PC-3 (cell line): ENCODE measurements around the gene ARL9. TPM values are rescaled to one million over a fixed set of nuclear protein-coding genes. Genes with fewer than 3 reads are reported as not detected.

Experiments used
- ATAC-seq: fragments of 200-7000 bp; cut with Tn5 transposase; 2 replicates; pipeline ENCODE4 v1.9.1; 2020; ENCODE audit warnings: mild to moderate bottlenecking, moderate library complexity
- BruUV-seq: library from RNA; stranded (reverse); fragments of 400-500 nt; replicated peaks from 2 replicates; lab custom pipeline; 2021; lab: Mats Ljungman, UMichigan
- CTCF ChIA-PET: fragments of 300-600 bp; sonication (Branson Sonifier 250); formaldehyde crosslinking; loops from one replicate; lab custom pipeline; 2022; ENCODE audit warnings: antibody characterized with exemption; lab: Charles Lee
- POLR2A ChIA-PET: fragments of 300-600 bp; sonication (Branson Sonifier 250); formaldehyde crosslinking; loops from one replicate; lab custom pipeline; 2022; ENCODE audit warnings: antibody characterized with exemption; ENCODE audit not compliant: unreplicated experiment; lab: Charles Lee
- DNase-seq: peaks from one replicate; pipeline ENCODE4 v3.0.0-alpha.2; 2015
- H2AFZ ChIP-seq: fragments of 300-600 bp; sonication (generic); 2 replicates; pipeline ENCODE4 v1.6.0; 2016; ENCODE audit warnings: antibody characterized with exemption, low read length
- H3F3A ChIP-seq: fragments of 300-600 bp; sonication (generic); one replicate; pipeline ENCODE4 v1.6.0; 2017; ENCODE audit warnings: antibody characterized with exemption, low read length, control low read depth, mild to moderate bottlenecking; ENCODE audit not compliant: unreplicated experiment
- H3K27ac ChIP-seq: fragments of 300-600 bp; sonication (generic); 2 replicates; pipeline ENCODE4 v1.5.1; 2016; ENCODE audit warnings: mild to moderate bottlenecking, low read length
- H3K27me3 ChIP-seq: fragments of 300-600 bp; sonication (generic); 2 replicates; pipeline ENCODE4 v1.6.1; 2016; ENCODE audit warnings: low read length, mixed read lengths
- H3K36me3 ChIP-seq: fragments of 300-600 bp; sonication (generic); 2 replicates; pipeline ENCODE4 v1.6.1; 2016; ENCODE audit warnings: low read depth, mixed run types, low read length, mixed read lengths
- H3K4me1 ChIP-seq: fragments of 300-600 bp; sonication (generic); 2 replicates; pipeline ENCODE4 v1.5.1; 2016; ENCODE audit warnings: low read length; ENCODE audit not compliant: insufficient read depth
- H3K4me2 ChIP-seq: fragments of 300-600 bp; sonication (generic); 2 replicates; pipeline ENCODE4 v1.6.0; 2016; ENCODE audit warnings: low read length
- H3K4me3 ChIP-seq: fragments of 300-600 bp; sonication (generic); 2 replicates; pipeline ENCODE4 v1.5.1; 2016; ENCODE audit warnings: mild to moderate bottlenecking, low read length, mixed read lengths
- H3K79me2 ChIP-seq: fragments of 300-600 bp; sonication (generic); 2 replicates; pipeline ENCODE4 v1.6.1; 2017; ENCODE audit warnings: low read length, mixed read lengths
- H3K9ac ChIP-seq: fragments of 300-600 bp; sonication (generic); 2 replicates; pipeline ENCODE4 v1.6.0; 2016; ENCODE audit warnings: mild to moderate bottlenecking, low read length
- H3K9me2 ChIP-seq: fragments of 300-600 bp; sonication (generic); replicated peaks from 2 replicates; pipeline ENCODE4 v1.6.1; 2016; ENCODE audit warnings: mixed run types, low read length, mixed read lengths
- H3K9me3 ChIP-seq: fragments of 300-600 bp; sonication (generic); 2 replicates; pipeline ENCODE4 v1.6.1; 2016; ENCODE audit warnings: low read length, mixed read lengths
- H4K20me1 ChIP-seq: fragments of 300-600 bp; sonication (generic); 2 replicates; pipeline ENCODE4 v1.6.1; 2016; ENCODE audit warnings: low read length, mixed read lengths
- CTCF ChIP-seq: fragments of 300-600 bp; sonication (generic); conservative IDR thresholded peaks from 2 replicates; pipeline ENCODE4 v1.5.1; 2017; ENCODE audit warnings: antibody characterized with exemption, low read depth, mild to moderate bottlenecking, low read length
- EZH2 ChIP-seq: fragments of 300-600 bp; sonication (generic); IDR thresholded peaks from one replicate; pipeline ENCODE4 v1.6.1; 2017; ENCODE audit warnings: antibody characterized with exemption, mild to moderate bottlenecking, low read length; ENCODE audit not compliant: unreplicated experiment
- EZH2phosphoT487 ChIP-seq: fragments of 300-600 bp; sonication (generic); IDR thresholded peaks from 2 replicates; pipeline ENCODE4 v1.6.1; 2018; ENCODE audit warnings: mild to moderate bottlenecking, antibody characterized with exemption, low read length, borderline replicate concordance
- intact Hi-C: fragments of 100-400 bp; cut with micrococcal nuclease; formaldehyde crosslinking; loops from 2 replicates; pipeline ENCODE4 v1.9.0; 2023
- total RNA-seq: library from RNA; depleted of rRNA; stranded (reverse); fragments of >200 nt; gene quantifications from 2 replicates; pipeline ENCODE4 v1.2.3, GENCODE V29; 2014

The ARL9 gene
- total RNA-seq, 1 experiment from 2014 or later, result 0.51 TPM

GRCh38 chr4:56532239-56532638 is 26.6 kb downstream of the ARL9 start:
- H3K4me1 ChIP-seq, result 0 out of 2 replicates have a peak, but pooled peaks cover 3% of the 10 kb centered on the region
- ATAC-seq (no peak), DNase-seq (no peak)
- no peaks in the 10 kb centered on the region for H3K27me3 ChIP-seq
- CTCF ChIA-PET, result no interaction called here
- H3K9me3 ChIP-seq, result no peaks in the 10 kb centered on the region
- no peak overlapping the region for H3K27ac ChIP-seq
- intact Hi-C loops, result no loop called here
- no peaks in the 10 kb centered on the region for H4K20me1 ChIP-seq
- H3F3A ChIP-seq, result no peaks in the 10 kb centered on the region
- H2AFZ ChIP-seq, result no peak overlapping the region
- no peaks in the 10 kb centered on the region for H3K79me2 ChIP-seq
- POLR2A ChIA-PET, result no interaction called here
- H3K4me2 ChIP-seq, result no peak overlapping the region
- no peak for TF ChIP-seq EZH2
- no peak for TF ChIP-seq CTCF
- no peak for TF ChIP-seq EZH2phosphoT487
- H3K36me3 ChIP-seq, result no peaks in the 10 kb centered on the region
- H3K9me2 ChIP-seq, result 0 out of 2 replicates have a peak, but pooled peaks cover 4% of the 10 kb centered on the region
- no peak overlapping the region for H3K9ac ChIP-seq
- BruUV-seq, result no TSS peak
- no peak overlapping the region for H3K4me3 ChIP-seq

- Histone ChIP-seq H2AFZ (no peak overlapping the region), H3K4me1 (no peaks in the 10 kb centered on the region), H3K27me3 (no peaks in the 10 kb centered on the region), H3K36me3 (no peaks in the 10 kb centered on the region), H3K27ac (no peak overlapping the region), H3K9me2 (0 out of 2 replicates have a peak, but pooled peaks cover 8% of the 10 kb centered on the region), H3K79me2 (no peaks in the 10 kb centered on the region), H3K9me3 (no peaks in the 10 kb centered on the region), H3K4me2 (no peak overlapping the region), H3F3A (no peaks in the 10 kb centered on the region), H3K9ac (no peak overlapping the region), H3K4me3 (no peak overlapping the region), H4K20me1 (no peaks in the 10 kb centered on the region)
- POLR2A ChIA-PET, result no interaction called here
- no peak for ATAC-seq
- TF ChIP-seq EZH2phosphoT487 (no peak), EZH2 (no peak), CTCF (no peak)
- no peak for DNase-seq
- no TSS peak for BruUV-seq
- intact Hi-C loops, result no loop called here
- CTCF ChIA-PET, result no interaction called here
These were observed 30.3 kb downstream of the ARL9 start for GRCh38 chr4:56535915-56536314.

GRCh38 chr4:56537147-56537546 is 31.6 kb downstream of the ARL9 start:
- no peaks in the 10 kb centered on the region for H3K79me2 ChIP-seq
- no TSS peak for BruUV-seq
- H3K27ac ChIP-seq, result no peak overlapping the region
- H2AFZ ChIP-seq, result no peak overlapping the region
- POLR2A ChIA-PET, result no interaction called here
- DNase-seq, result no peak
- no peak overlapping the region for H3K4me2 ChIP-seq
- no peak for ATAC-seq
- CTCF ChIA-PET, result no interaction called here
- no peak overlapping the region for H3K4me3 ChIP-seq
- no peaks in the 10 kb centered on the region for H3K4me1 ChIP-seq
- intact Hi-C loops, result no loop called here
- no peak overlapping the region for H3K9ac ChIP-seq
- no peaks in the 10 kb centered on the region for H3K9me3 ChIP-seq
- H3K36me3 ChIP-seq, result no peaks in the 10 kb centered on the region
- TF ChIP-seq CTCF, result no peak
- no peak for TF ChIP-seq EZH2
- TF ChIP-seq EZH2phosphoT487, result no peak
- no peaks in the 10 kb centered on the region for H3K27me3 ChIP-seq
- H4K20me1 ChIP-seq, result no peaks in the 10 kb centered on the region
- no peaks in the 10 kb centered on the region for H3F3A ChIP-seq
- 0 out of 2 replicates have a peak, but pooled peaks cover 8% of the 10 kb centered on the region for H3K9me2 ChIP-seq
